ENCODE results near the gene APOO. TPM values are rescaled to one million over a fixed set of nuclear protein-coding genes. Genes with fewer than 3 reads are reported as not detected.
A peak's percentile ranks its signal among the peaks of the same experiment; 100 is the strongest.

The APOO gene
- total RNA-seq, 1 experiment from 2014 or later = 95.3 TPM

DNA sequence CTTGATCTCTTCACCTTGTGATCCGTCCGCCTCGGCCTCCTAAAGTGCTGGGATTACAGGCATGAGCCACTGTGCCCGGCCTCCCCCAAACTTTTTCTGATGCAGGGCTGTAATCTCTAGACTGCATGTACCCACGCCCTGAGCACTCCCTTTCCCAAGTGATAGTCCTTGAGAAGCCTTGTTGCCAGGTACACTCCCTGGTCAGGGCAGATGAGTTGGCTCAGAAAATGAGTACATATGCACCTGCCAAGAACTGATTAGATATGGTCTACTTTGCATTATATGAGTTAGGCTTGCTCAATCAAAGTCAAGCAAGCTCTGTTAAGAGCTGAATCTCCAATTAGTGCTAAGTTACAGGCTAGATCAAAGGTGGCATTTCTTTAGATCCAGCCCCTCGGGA, 20.3 kb downstream of the APOO start:
- no peak overlapping the region for H3K27ac ChIP-seq (ENCODE audit: insufficient read length, low read depth, low read length)
- H2AK5ac ChIP-seq (ENCODE audit: insufficient read length, low read length) = no peak overlapping the region
- no peak overlapping the region for H2AFZ ChIP-seq (ENCODE audit: low read length)
- H3K4me1 ChIP-seq (ENCODE audit: insufficient read depth, low read length) = no peaks in the 10 kb centered on the region; the same call in 1 of the 2 replicates
- no peak overlapping the region for H4K8ac ChIP-seq (replicated peaks; ENCODE audit: insufficient read length, low read depth, low read length)
- no peak overlapping the region for H3K14ac ChIP-seq (ENCODE audit: insufficient read depth, low read length)
- H2BK15ac ChIP-seq (ENCODE audit: low read depth, low read length) = no peak overlapping the region
- H3K56ac ChIP-seq (ENCODE audit: insufficient read length, low read depth, low read length) = no peak overlapping the region
- no peak overlapping the region for H3K9ac ChIP-seq (ENCODE audit: extremely low read depth, insufficient read length, low read length)
- no peak overlapping the region for H4K91ac ChIP-seq (ENCODE audit: insufficient read length, low read depth, low read length)
- no peaks in the 10 kb centered on the region for H3K27me3 ChIP-seq (ENCODE audit: insufficient read depth, low read length)
- 0 out of 2 replicates have a peak, but pooled peaks cover 1% of the 10 kb centered on the region for H3K79me2 ChIP-seq (ENCODE audit: insufficient read depth, low read length)
- no peak overlapping the region for H3K4ac ChIP-seq (ENCODE audit: low read depth, low read length)
- Mint-ChIP-seq H3K4me3 (no peak overlapping the region), H3K9me3 (no peaks in the 10 kb centered on the region), H3K36me3 (ENCODE audit: insufficient read depth in 1 of 3, low read depth in 3 of 3) (peaks cover 0 to 14% (median 2%) of the 10 kb centered on the region in 3 experiments; a peak in 5 of 7 replicates), H3K27me3 (ENCODE audit: low read depth) (no peaks in the 10 kb centered on the region), H3K27ac (peak overlapping the region in 2 of 3 experiments; percentile 27 to 76; a peak in 2 of 7 replicates), H3K4me1 (peaks cover 30 to 37% of the 10 kb centered on the region in 2 experiments)
- H3T11ph ChIP-seq (ENCODE audit: low read length) = no peak overlapping the region
- H3K79me1 ChIP-seq (ENCODE audit: insufficient read depth, low read depth, low read length, poor library complexity, severe bottlenecking) = no peaks in the 10 kb centered on the region
- no peaks in the 10 kb centered on the region for H3K9me3 ChIP-seq (ENCODE audit: control insufficient read depth, low read depth, low read length)
- no peak for DNase-seq
- H2BK20ac ChIP-seq (ENCODE audit: low read depth, low read length, poor library complexity, severe bottlenecking) = no peak overlapping the region
- no peaks in the 10 kb centered on the region for H4K20me1 ChIP-seq (ENCODE audit: control insufficient read depth, insufficient read depth, insufficient read length)
- TF ChIP-seq, protein P1, sequence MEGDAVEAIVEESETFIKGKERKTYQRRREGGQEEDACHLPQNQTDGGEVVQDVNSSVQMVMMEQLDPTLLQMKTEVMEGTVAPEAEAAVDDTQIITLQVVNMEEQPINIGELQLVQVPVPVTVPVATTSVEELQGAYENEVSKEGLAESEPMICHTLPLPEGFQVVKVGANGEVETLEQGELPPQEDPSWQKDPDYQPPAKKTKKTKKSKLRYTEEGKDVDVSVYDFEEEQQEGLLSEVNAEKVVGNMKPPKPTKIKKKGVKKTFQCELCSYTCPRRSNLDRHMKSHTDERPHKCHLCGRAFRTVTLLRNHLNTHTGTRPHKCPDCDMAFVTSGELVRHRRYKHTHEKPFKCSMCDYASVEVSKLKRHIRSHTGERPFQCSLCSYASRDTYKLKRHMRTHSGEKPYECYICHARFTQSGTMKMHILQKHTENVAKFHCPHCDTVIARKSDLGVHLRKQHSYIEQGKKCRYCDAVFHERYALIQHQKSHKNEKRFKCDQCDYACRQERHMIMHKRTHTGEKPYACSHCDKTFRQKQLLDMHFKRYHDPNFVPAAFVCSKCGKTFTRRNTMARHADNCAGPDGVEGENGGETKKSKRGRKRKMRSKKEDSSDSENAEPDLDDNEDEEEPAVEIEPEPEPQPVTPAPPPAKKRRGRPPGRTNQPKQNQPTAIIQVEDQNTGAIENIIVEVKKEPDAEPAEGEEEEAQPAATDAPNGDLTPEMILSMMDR (conservative IDR thresholded peaks at IDR 0.05) = no peak
- no peak overlapping the region for H4K5ac ChIP-seq (ENCODE audit: insufficient read length, low read depth, low read length)
- no peak overlapping the region for H2BK120ac ChIP-seq (ENCODE audit: low read depth, low read length, poor library complexity, severe bottlenecking)
- no peak overlapping the region for H2BK5ac ChIP-seq (ENCODE audit: insufficient read length, low read length)
- no peak overlapping the region for H3K23ac ChIP-seq (ENCODE audit: insufficient read length, low read depth, low read length)
- no peak overlapping the region for H3K4me2 ChIP-seq (ENCODE audit: insufficient read depth, insufficient read length, low read length)
- no peak overlapping the region for H2BK12ac ChIP-seq (ENCODE audit: insufficient read length, low read depth, low read length)
- H3K18ac ChIP-seq (ENCODE audit: insufficient read length, low read depth, low read length) = no peak overlapping the region
- no peaks in the 10 kb centered on the region for H3K23me2 ChIP-seq (ENCODE audit: insufficient read length, low read depth, low read length, poor library complexity, severe bottlenecking)
- no CpG with 5 or more reads among the region's 6 CpGs for WGBS (ENCODE audit: extremely low coverage, insufficient read length, low lambda C conversion rate)

Data from H9 (cell line).